Measurements from ENCODE around the gene LBX1. TPM values are rescaled to one million over a fixed set of nuclear protein-coding genes. Genes with fewer than 3 reads are reported as not detected.

The LBX1 gene
- total RNA-seq, 2 experiments from 2014 or later, result not detected

- Mint-ChIP-seq H3K27ac (no peak overlapping the region), H3K9me3 (no peaks in the 10 kb centered on the region), H3K4me1 (no peaks in the 10 kb centered on the region), H3K36me3 (ENCODE audit: low read depth) (no peaks in the 10 kb centered on the region), H3K27me3 (peaks cover 27% of the 10 kb centered on the region), H3K4me3 (no peak overlapping the region)
- POLR2A ChIA-PET, result no interaction called here
- DNase-seq, result no peak
- CTCF ChIA-PET, result no interaction called here
Observed at GRCh38 chr10:101260764-101261481, 31.7 kb upstream of the LBX1 start.

GRCh38 chr10:101258179-101258885 is 29.1 kb upstream of the LBX1 start:
- no peaks in the 10 kb centered on the region for H3K36me3 Mint-ChIP-seq (ENCODE audit: low read depth)
- ChIA-PET CTCF (interaction anchor here (1.2 to 1.3 kb wide), 2 partner anchors 14 to 45 kb away, joined by 3 read pairs; no protein-coding TSS in a partner anchor), POLR2A (no interaction called here)
- H3K9me3 Mint-ChIP-seq, result no peaks in the 10 kb centered on the region
- no peak overlapping the region for H3K27ac Mint-ChIP-seq
- H3K4me3 Mint-ChIP-seq, result no peak overlapping the region
- peaks cover 36% of the 10 kb centered on the region for H3K27me3 Mint-ChIP-seq
- DNase-seq, result no peak
- no peaks in the 10 kb centered on the region for H3K4me1 Mint-ChIP-seq

- no peak for DNase-seq
- Mint-ChIP-seq H3K9me3 (no peaks in the 10 kb centered on the region), H3K4me3 (no peak overlapping the region), H3K4me1 (no peaks in the 10 kb centered on the region), H3K27ac (no peak overlapping the region), H3K27me3 (peaks cover 32% of the 10 kb centered on the region), H3K36me3 (ENCODE audit: low read depth) (no peaks in the 10 kb centered on the region)
- CTCF ChIA-PET, result interaction anchor here (0.7 kb wide), 2 partner anchors 324 to 503 kb away, joined by 3 read pairs; no protein-coding TSS in a partner anchor
- POLR2A ChIA-PET, result no interaction called here
Observed at GRCh38 chr10:101257491-101257890, 28.2 kb upstream of the LBX1 start.

- H3K4me3 Mint-ChIP-seq, result no peak overlapping the region
- POLR2A ChIA-PET, result no interaction called here
- H3K9me3 Mint-ChIP-seq, result no peaks in the 10 kb centered on the region
- peaks cover 29% of the 10 kb centered on the region for H3K27me3 Mint-ChIP-seq
- CTCF ChIA-PET, result interaction anchor here (0.7 kb wide), 2 partner anchors 323 to 504 kb away, joined by 3 read pairs; no protein-coding TSS in a partner anchor
- no peaks in the 10 kb centered on the region for H3K36me3 Mint-ChIP-seq (ENCODE audit: low read depth)
- H3K27ac Mint-ChIP-seq, result no peak overlapping the region
- no peaks in the 10 kb centered on the region for H3K4me1 Mint-ChIP-seq
- DNase-seq, result no peak
Observed at GRCh38 chr10:101257084-101257483, 27.8 kb upstream of the LBX1 start.

GRCh38 chr10:101256387-101256786 is 27.1 kb upstream of the LBX1 start:
- CTCF ChIA-PET, result no interaction called here

GRCh38 chr10:101250136-101250535 is 20.9 kb upstream of the LBX1 start:
- no peaks in the 10 kb centered on the region for H3K9me3 Mint-ChIP-seq
- no peaks in the 10 kb centered on the region for H3K36me3 Mint-ChIP-seq (ENCODE audit: low read depth)
- no peak overlapping the region for H3K4me3 Mint-ChIP-seq
- POLR2A ChIA-PET, result no interaction called here
- no peak overlapping the region for H3K27ac Mint-ChIP-seq
- DNase-seq, result no peak
- peaks cover 46% of the 10 kb centered on the region for H3K27me3 Mint-ChIP-seq
- H3K4me1 Mint-ChIP-seq, result no peaks in the 10 kb centered on the region
- CTCF ChIA-PET, result no interaction called here

More at GRCh38 chr10:101256387-101256786, 27.1 kb upstream of the LBX1 start:
- no peaks in the 10 kb centered on the region for H3K4me1 Mint-ChIP-seq
- no peaks in the 10 kb centered on the region for H3K9me3 Mint-ChIP-seq
- POLR2A ChIA-PET, result no interaction called here
- no peak for DNase-seq
- H3K27me3 Mint-ChIP-seq, result peaks cover 30% of the 10 kb centered on the region
- no peak overlapping the region for H3K4me3 Mint-ChIP-seq
- H3K36me3 Mint-ChIP-seq (ENCODE audit: low read depth), result no peaks in the 10 kb centered on the region
- no peak overlapping the region for H3K27ac Mint-ChIP-seq

- Mint-ChIP-seq H3K27me3 (peaks cover 46% of the 10 kb centered on the region), H3K36me3 (ENCODE audit: low read depth) (no peaks in the 10 kb centered on the region), H3K4me1 (no peaks in the 10 kb centered on the region), H3K4me3 (no peak overlapping the region), H3K27ac (no peak overlapping the region), H3K9me3 (no peaks in the 10 kb centered on the region)
- DNase-seq, result no peak
- ChIA-PET CTCF (no interaction called here), POLR2A (no interaction called here)
Observed at GRCh38 chr10:101249171-101249581, 19.9 kb upstream of the LBX1 start.

- ChIA-PET CTCF (no interaction called here), POLR2A (no interaction called here)
- Mint-ChIP-seq H3K9me3 (no peaks in the 10 kb centered on the region), H3K27me3 (peaks cover 42% of the 10 kb centered on the region), H3K4me3 (no peak overlapping the region), H3K27ac (no peak overlapping the region), H3K36me3 (ENCODE audit: low read depth) (no peaks in the 10 kb centered on the region), H3K4me1 (no peaks in the 10 kb centered on the region)
- DNase-seq, result no peak
Observed at GRCh38 chr10:101246639-101247038, 17.4 kb upstream of the LBX1 start.

GRCh38 chr10:101244321-101245050 is 15.2 kb upstream of the LBX1 start:
- Mint-ChIP-seq H3K9me3 (no peaks in the 10 kb centered on the region), H3K36me3 (ENCODE audit: low read depth) (no peaks in the 10 kb centered on the region), H3K4me3 (no peak overlapping the region), H3K4me1 (no peaks in the 10 kb centered on the region), H3K27ac (no peak overlapping the region), H3K27me3 (peaks cover 51% of the 10 kb centered on the region)
- no peak for DNase-seq
- ChIA-PET POLR2A (no interaction called here), CTCF (interaction anchor here (0.6 kb wide), 1 partner anchor 50 kb away, joined by 4 read pairs; no protein-coding TSS in a partner anchor)

GRCh38 chr10:101241840-101242707 is 12.8 kb upstream of the LBX1 start:
- ChIA-PET CTCF (interaction anchor here (1.1 kb wide), 1 partner anchor 28 kb away, joined by 3 read pairs; no protein-coding TSS in a partner anchor), POLR2A (no interaction called here)
- DNase-seq, result no peak
- peaks cover 59% of the 10 kb centered on the region for H3K27me3 Mint-ChIP-seq
- H3K4me1 Mint-ChIP-seq, result peaks cover 5% of the 10 kb centered on the region
- H3K9me3 Mint-ChIP-seq, result no peaks in the 10 kb centered on the region
- no peak overlapping the region for H3K4me3 Mint-ChIP-seq
- no peak overlapping the region for H3K27ac Mint-ChIP-seq
- H3K36me3 Mint-ChIP-seq (ENCODE audit: low read depth), result peaks cover 4% of the 10 kb centered on the region

GRCh38 chr10:101238732-101239105 is 9.5 kb upstream of the LBX1 start:
- Mint-ChIP-seq H3K4me1 (peaks cover 7% of the 10 kb centered on the region), H3K27ac (no peak overlapping the region), H3K9me3 (no peaks in the 10 kb centered on the region), H3K4me3 (no peak overlapping the region), H3K36me3 (ENCODE audit: low read depth) (peaks cover 4% of the 10 kb centered on the region), H3K27me3 (peaks cover 67% of the 10 kb centered on the region)
- CTCF ChIA-PET, result interaction anchor here (0.7 to 4.1 kb wide), 14 partner anchors 9 to 205 kb away, joined by 3 to 42 read pairs (median 4); partner anchors contain the start of gene LBX1
- POLR2A ChIA-PET, result no interaction called here
- no peak for DNase-seq

GRCh38 chr10:101237982-101238731 is 8.9 kb upstream of the LBX1 start:
- H3K4me1 Mint-ChIP-seq, result peaks cover 7% of the 10 kb centered on the region
- ChIA-PET CTCF (interaction anchor here (0.7 to 4.1 kb wide), 14 partner anchors 8 to 206 kb away, joined by 3 to 42 read pairs (median 4); partner anchors contain the start of gene LBX1), POLR2A (interaction anchor here (1.0 kb wide), 1 partner anchor 9 kb away, joined by 3 read pairs; the partner anchor contains the start of gene LBX1)
- H3K27ac Mint-ChIP-seq, result no peak overlapping the region
- H3K4me3 Mint-ChIP-seq, result no peak overlapping the region
- DNase-seq, result no peak
- peaks cover 4% of the 10 kb centered on the region for H3K36me3 Mint-ChIP-seq (ENCODE audit: low read depth)
- H3K9me3 Mint-ChIP-seq, result no peaks in the 10 kb centered on the region
- H3K27me3 Mint-ChIP-seq, result peaks cover 69% of the 10 kb centered on the region
